HEK293T (cell line): ENCODE data around the gene TMPRSS3.

Experiments used
- BHLHE40 ChIP-seq: fragments of 450-650 bp; IDR thresholded peaks from 2 replicates; pipeline ENCODE4 v1.6.1; 2016; ENCODE audit warnings: mild to moderate bottlenecking, moderate library complexity, borderline replicate concordance
- FOXK2 ChIP-seq: fragments of 450-650 bp; IDR thresholded peaks from 2 replicates; pipeline ENCODE4 v1.6.1; 2016; ENCODE audit warnings: mild to moderate bottlenecking
- FOXM1 ChIP-seq: fragments of 450-650 bp; IDR thresholded peaks from 2 replicates; pipeline ENCODE4 v1.6.1; 2017; ENCODE audit warnings: mild to moderate bottlenecking, borderline replicate concordance
- SP1 ChIP-seq: fragments of 450-650 bp; IDR thresholded peaks from 2 replicates; pipeline ENCODE4 v1.6.1; 2017
- ZNF384 ChIP-seq: fragments of 450-650 bp; IDR thresholded peaks from 2 replicates; pipeline ENCODE4 v1.6.1; 2016

- TF ChIP-seq SP1 (no peak), FOXK2 (no peak), FOXM1 (no peak), BHLHE40 (no peak), ZNF384 (no peak)
Measured at GRCh38 chr21:42363312-42363711, 32.5 kb downstream of the TMPRSS3 start.
